Mesendoderm (in vitro differentiated cells): Measurements from ENCODE around the gene GSTA2. TPM values are rescaled to one million over a fixed set of nuclear protein-coding genes. Genes with fewer than 3 reads are reported as not detected.
A peak's percentile ranks its signal among the peaks of the same experiment; 100 is the strongest.
"Not testable (repeated sequence)": the region's sequence is repeated elsewhere in the genome, so short reads cannot be mapped to it uniquely, and the experiment has no call there.

ENCODE experiments used
- DNase-seq: peaks from one replicate; pipeline ENCODE4 v3.0.0; 2013
- H2AK5ac ChIP-seq: 2 replicates; pipeline ENCODE4 v1.6.1; 2013; ENCODE audit warnings: low read length, inconsistent platforms
- H2BK120ac ChIP-seq: 2 replicates; pipeline ENCODE4 v1.6.1; 2013; ENCODE audit warnings: low read depth, mild to moderate bottlenecking, low read length, moderate library complexity, mixed read lengths
- H2BK15ac ChIP-seq: replicated peaks from 2 replicates; pipeline ENCODE4 v1.6.1; 2013; ENCODE audit warnings: low read depth, mild to moderate bottlenecking, moderate library complexity
- H2BK5ac ChIP-seq: 2 replicates; pipeline ENCODE4 v1.6.1; 2013; ENCODE audit warnings: low read length, inconsistent platforms
- H3K18ac ChIP-seq: 2 replicates; pipeline ENCODE4 v1.6.1; 2013; ENCODE audit warnings: mild to moderate bottlenecking, low read length, mixed read lengths
- H3K23ac ChIP-seq: one replicate; pipeline ENCODE4 v1.6.1; 2013; ENCODE audit warnings: low read length
- H3K27ac ChIP-seq: 2 replicates; pipeline ENCODE4 v1.5.1; 2013; ENCODE audit warnings: low read depth, mild to moderate bottlenecking, inconsistent platforms, low read length, moderate library complexity
- H3K27me3 ChIP-seq: 2 replicates; pipeline ENCODE4 v1.6.1; 2013; ENCODE audit warnings: low read length, control low read depth, mild to moderate bottlenecking, inconsistent platforms; ENCODE audit not compliant: insufficient read depth, poor library complexity
- H3K36me3 ChIP-seq: 2 replicates; pipeline ENCODE4 v1.6.1; 2013; ENCODE audit warnings: low read length, inconsistent platforms; ENCODE audit not compliant: control insufficient read depth, insufficient read depth
- H3K4ac ChIP-seq: one replicate; pipeline ENCODE4 v1.6.1; 2013; ENCODE audit warnings: low read depth, mild to moderate bottlenecking, low read length, moderate library complexity
- H3K4me1 ChIP-seq: 2 replicates; pipeline ENCODE4 v1.6.1; 2013; ENCODE audit warnings: low read depth, low read length, inconsistent platforms; ENCODE audit not compliant: control insufficient read depth
- H3K4me2 ChIP-seq: 2 replicates; pipeline ENCODE4 v1.6.1; 2013; ENCODE audit warnings: low read length
- H3K4me3 ChIP-seq: 2 replicates; pipeline ENCODE4 v1.5.1; 2013; ENCODE audit warnings: mild to moderate bottlenecking, low read length
- H3K56ac ChIP-seq: one replicate; pipeline ENCODE4 v1.6.1; 2013; ENCODE audit warnings: low read length
- H3K79me1 ChIP-seq: 2 replicates; pipeline ENCODE4 v1.6.1; 2013; ENCODE audit warnings: low read length, inconsistent platforms
- H3K79me2 ChIP-seq: 2 replicates; pipeline ENCODE4 v1.6.1; 2013; ENCODE audit warnings: mild to moderate bottlenecking, low read length; ENCODE audit not compliant: control insufficient read depth, insufficient read depth
- H3K9ac ChIP-seq: 2 replicates; pipeline ENCODE4 v1.6.1; 2013; ENCODE audit warnings: low read length, inconsistent platforms
- H4K5ac ChIP-seq: one replicate; pipeline ENCODE4 v1.6.1; 2013; ENCODE audit warnings: low read length
- H4K8ac ChIP-seq: one replicate; pipeline ENCODE4 v1.6.1; 2013; ENCODE audit warnings: low read depth, mild to moderate bottlenecking, control low read depth, low read length, moderate library complexity
- WGBS: extraction: QIAGEN DNeasy Blood & Tissue Kit; methylation state at CpG from one replicate; pipeline ENCODE4 v1.1.7; 2013; ENCODE audit warnings: low lambda C conversion rate, missing lambda C conversion rate; ENCODE audit not compliant: insufficient coverage; ENCODE audit errors: extremely low coverage; 5-methylcytosine and 5-hydroxymethylcytosine counted together
- polyA plus RNA-seq, 2 experiments: library from polyadenylated mRNA; stranded (reverse); fragments of 200-250 nt; gene quantifications; one replicate each; pipeline ENCODE4 v1.2.3, GENCODE V29; 2013

The GSTA2 gene
- polyA plus RNA-seq (2013, experiment 1 of 2): 0.38 TPM
- 0.46 TPM for polyA plus RNA-seq (2013, experiment 2 of 2)

DNA sequence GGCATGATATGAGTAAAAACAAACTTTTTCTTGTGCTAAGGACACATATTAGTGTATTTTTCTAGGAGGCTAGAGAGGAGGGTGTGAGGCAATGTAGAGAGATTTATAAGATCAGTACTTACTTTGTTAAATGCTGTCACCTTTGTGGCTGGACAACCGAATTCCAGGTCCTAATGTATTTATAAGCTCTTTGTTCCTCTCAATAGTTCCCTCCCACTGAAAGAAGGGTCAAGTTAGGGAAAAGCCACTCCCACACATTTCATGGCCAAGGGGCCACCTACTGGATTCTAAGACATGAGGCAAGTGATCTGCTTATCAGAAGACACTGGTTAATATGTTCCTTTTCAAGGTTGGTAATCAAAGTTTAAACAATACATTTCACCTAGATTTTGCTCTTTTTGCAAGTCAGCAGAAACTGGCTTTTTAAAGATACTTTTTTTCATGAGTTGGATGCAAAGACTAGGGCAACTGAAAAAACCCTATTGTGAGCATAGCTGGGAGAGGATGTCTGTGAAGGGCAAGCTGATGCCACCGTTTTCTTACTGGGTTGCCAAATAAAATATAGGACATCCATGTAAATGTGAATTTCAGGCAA, at the start of gene GSTA2:
Gene GSTA2, minus strand, starts transcription at position 154 of the 595 bp plus-strand sequence. CDS start 5,528 bp downstream, outside the sequence.
- H3K4me3 ChIP-seq, H3K4me2 ChIP-seq, H3K27ac ChIP-seq, H4K5ac ChIP-seq, H2BK5ac ChIP-seq, H3K4ac ChIP-seq, H3K23ac ChIP-seq, H3K27me3 ChIP-seq, H3K4me1 ChIP-seq, H2AK5ac ChIP-seq, H2BK120ac ChIP-seq, H2BK15ac ChIP-seq, H3K36me3 ChIP-seq, H3K9ac ChIP-seq, H3K79me1 ChIP-seq, H3K79me2 ChIP-seq, H4K8ac ChIP-seq: not testable (repeated sequence)
- H3K56ac ChIP-seq: peak within 1 kb of the TSS; percentile 15
- DNase-seq: peak; percentile 86
- H3K18ac ChIP-seq: peak within 1 kb of the TSS; percentile 2
- no CpG with 5 or more reads among the region's 2 CpGs for WGBS

DNA sequence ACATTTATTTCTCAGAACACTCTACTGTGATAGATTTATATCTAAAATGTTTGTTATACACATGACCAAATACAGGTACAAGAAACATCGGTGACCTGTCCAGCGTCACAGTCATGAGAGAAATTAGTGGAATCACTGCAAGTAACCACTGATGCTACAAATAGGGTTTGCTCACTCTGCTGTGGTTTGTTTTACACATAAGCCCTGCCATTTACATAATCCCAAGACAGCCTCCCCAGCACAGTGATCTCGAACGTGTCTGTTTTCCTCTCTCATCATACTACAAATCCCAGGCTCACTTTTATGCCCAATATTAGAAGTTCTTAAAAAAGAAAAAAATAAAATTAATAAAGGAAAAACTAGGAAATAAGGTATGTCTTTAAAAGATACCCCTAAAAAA, 46.5 kb upstream of the GSTA2 start:
- H3K36me3 ChIP-seq, H3K4me2 ChIP-seq, H2BK15ac ChIP-seq, H4K8ac ChIP-seq, H3K27ac ChIP-seq, H3K9ac ChIP-seq, H3K18ac ChIP-seq, H2AK5ac ChIP-seq, H3K4me3 ChIP-seq, DNase-seq, H3K4ac ChIP-seq, H2BK5ac ChIP-seq, H3K23ac ChIP-seq, H4K5ac ChIP-seq, H3K4me1 ChIP-seq, H3K56ac ChIP-seq, H3K27me3 ChIP-seq, H3K79me1 ChIP-seq, H2BK120ac ChIP-seq, H3K79me2 ChIP-seq: not testable (repeated sequence)
- no CpG with 5 or more reads among the region's 4 CpGs for WGBS

DNA sequence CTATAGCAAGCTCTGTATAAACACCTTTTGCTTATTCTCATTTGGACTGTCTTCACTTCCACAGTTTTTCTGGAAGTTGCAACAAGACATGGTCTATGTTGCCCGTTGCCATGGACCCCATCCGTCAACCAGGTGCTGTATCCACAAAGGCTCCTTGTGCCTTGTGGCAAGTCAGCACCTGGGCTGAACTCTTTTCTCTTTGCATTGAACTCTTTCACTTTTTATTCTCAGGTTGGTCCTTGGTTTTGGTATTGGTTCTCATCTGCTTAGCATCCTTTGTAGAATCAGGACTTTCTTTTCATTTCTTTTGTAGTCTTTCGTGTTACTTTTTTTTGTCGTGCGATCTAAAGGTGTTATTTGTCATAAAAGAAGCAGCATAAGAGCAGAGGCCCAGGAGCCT, 45.4 kb upstream of the GSTA2 start:
- H2BK15ac ChIP-seq: no peak overlapping the region
- H4K8ac ChIP-seq: no peak overlapping the region

DNA sequence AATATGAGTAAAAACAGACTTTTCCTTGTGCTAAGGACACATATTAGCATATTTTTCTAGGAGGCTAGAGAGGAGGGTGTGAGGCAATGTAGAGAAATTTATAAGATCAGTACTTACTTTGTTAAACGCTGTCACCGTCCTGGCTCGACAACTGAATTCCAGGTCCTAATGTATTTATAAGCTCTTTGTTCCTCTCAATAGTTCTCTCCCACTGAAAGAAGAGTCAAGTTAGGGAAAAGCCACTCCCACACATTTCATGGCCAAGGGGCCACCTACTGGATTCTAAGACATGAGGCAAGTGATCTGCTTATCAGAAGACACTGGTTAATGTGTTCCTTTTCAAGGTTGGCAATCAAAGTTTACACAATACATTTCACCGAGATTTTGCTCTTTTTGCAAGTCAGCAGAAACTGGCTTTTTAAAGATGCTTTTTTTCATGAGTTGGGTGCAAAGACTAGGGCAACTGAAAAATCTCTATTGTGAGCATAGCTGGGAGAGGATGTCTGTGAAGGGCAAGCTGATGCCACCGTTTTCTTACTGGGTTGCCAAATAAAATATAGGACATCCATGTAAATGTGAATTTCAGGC, 40.5 kb upstream of the GSTA2 start, which contains the start of gene GSTA1:
Gene GSTA1, minus strand, starts transcription at position 149 of the 588 bp plus-strand sequence. CDS start 4,549 bp downstream, outside the sequence.
- not testable (repeated sequence) for H4K8ac ChIP-seq, H3K79me1 ChIP-seq, H2BK5ac ChIP-seq, H3K4me1 ChIP-seq, H2AK5ac ChIP-seq, H3K4me3 ChIP-seq, H3K79me2 ChIP-seq, H3K4ac ChIP-seq, H3K9ac ChIP-seq, H3K56ac ChIP-seq, H2BK120ac ChIP-seq, H4K5ac ChIP-seq, H3K4me2 ChIP-seq, H3K27ac ChIP-seq, H2BK15ac ChIP-seq, H3K23ac ChIP-seq, H3K36me3 ChIP-seq, H3K27me3 ChIP-seq, H3K18ac ChIP-seq
- DNase-seq: peak; percentile 24
- no CpG with 5 or more reads among the region's 5 CpGs for WGBS

More for the DNA sequence above, 45.4 kb upstream of the GSTA2 start:
- Histone ChIP-seq H3K4me3 (no peak overlapping the region), H2AK5ac (no peak overlapping the region), H3K36me3 (no peaks in the 10 kb centered on the region), H3K79me2 (no peaks in the 10 kb centered on the region), H3K4me1 (no peaks in the 10 kb centered on the region), H3K27ac (no peak overlapping the region), H2BK5ac (no peak overlapping the region), H3K4ac (no peak overlapping the region), H3K4me2 (no peak overlapping the region), H3K79me1 (no peaks in the 10 kb centered on the region), H2BK120ac (no peak overlapping the region), H3K27me3 (no peaks in the 10 kb centered on the region), H3K9ac (no peak overlapping the region), H3K23ac (no peak overlapping the region), H4K5ac (no peak overlapping the region), H3K56ac (no peak overlapping the region), H3K18ac (no peak overlapping the region)
- DNase-seq: no peak
- WGBS: no CpG with 5 or more reads among the region's 5 CpGs

DNA sequence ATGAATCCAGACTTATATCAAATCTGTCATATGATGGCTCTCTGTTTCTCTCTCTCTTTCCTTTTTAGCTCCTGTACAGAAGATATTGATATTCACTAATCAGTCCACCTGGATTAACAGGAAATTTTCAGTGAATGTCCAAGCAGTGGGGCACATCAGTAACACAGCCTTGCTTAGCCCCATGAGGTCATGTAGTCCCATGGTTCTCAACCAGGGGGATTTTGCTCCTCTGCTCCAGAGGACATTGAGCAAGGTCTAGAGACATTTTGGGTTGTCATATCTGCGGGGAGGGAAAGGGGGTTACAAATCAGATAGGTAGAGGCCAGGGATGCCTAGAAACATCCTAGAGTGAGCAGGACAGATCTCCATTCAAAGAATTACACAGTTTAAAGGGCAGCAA, 39.5 kb upstream of the GSTA2 start:
- H3K23ac ChIP-seq: no peak overlapping the region
- no peak overlapping the region for H3K4me3 ChIP-seq
- H3K4me1 ChIP-seq: no peaks in the 10 kb centered on the region
- no peak overlapping the region for H2BK5ac ChIP-seq
- H2AK5ac ChIP-seq: no peak overlapping the region
- no peaks in the 10 kb centered on the region for H3K27me3 ChIP-seq
- H3K18ac ChIP-seq: no peak overlapping the region
- no CpG with 5 or more reads among the region's 1 CpG for WGBS
- H4K5ac ChIP-seq: no peak overlapping the region
- no peak overlapping the region for H3K4me2 ChIP-seq
- no peak overlapping the region for H3K4ac ChIP-seq
- no peak for DNase-seq
- no peak overlapping the region for H3K9ac ChIP-seq
- H2BK15ac ChIP-seq: no peak overlapping the region
- no peaks in the 10 kb centered on the region for H3K36me3 ChIP-seq
- H3K56ac ChIP-seq: no peak overlapping the region
- H2BK120ac ChIP-seq: no peak overlapping the region
- no peak overlapping the region for H4K8ac ChIP-seq
- no peaks in the 10 kb centered on the region for H3K79me2 ChIP-seq
- no peaks in the 10 kb centered on the region for H3K79me1 ChIP-seq
- H3K27ac ChIP-seq: no peak overlapping the region
